OCI-LY1 (cell line): Measurements from ENCODE around the gene ANKS3.

Source experiments
- H2AFZ ChIP-seq: fragments of 200-600 bp; sonication (generic), shearing (Covaris generic); 2 replicates; pipeline ENCODE4 v1.6.0; 2014; ENCODE audit warnings: antibody characterized with exemption, mild to moderate bottlenecking, low read length
- H3F3A ChIP-seq: fragments of 200-600 bp; sonication (generic), shearing (Covaris generic); 2 replicates; pipeline ENCODE4 v1.6.0; 2014; ENCODE audit warnings: mild to moderate bottlenecking, antibody characterized with exemption, low read length, moderate library complexity; ENCODE audit not compliant: insufficient read depth
- H3K27ac ChIP-seq: fragments of 200-600 bp; sonication (generic); 2 replicates; pipeline ENCODE4 v1.5.1; 2014; ENCODE audit warnings: low read length, mixed run types, mild to moderate bottlenecking, low read depth; ENCODE audit not compliant: poor library complexity, severe bottlenecking
- H3K27me3 ChIP-seq: fragments of 200-600 bp; sonication (generic); 2 replicates; pipeline ENCODE4 v1.6.0; 2014; ENCODE audit warnings: antibody characterized with exemption, mild to moderate bottlenecking, low read length, moderate library complexity; ENCODE audit not compliant: insufficient read depth
- H3K36me3 ChIP-seq: fragments of 200-600 bp; sonication (generic); 2 replicates; pipeline ENCODE4 v1.6.1; 2014; ENCODE audit warnings: mild to moderate bottlenecking, antibody characterized with exemption, low read length, moderate library complexity, mixed read lengths; ENCODE audit not compliant: insufficient read depth
- H3K4me1 ChIP-seq: fragments of 200-600 bp; sonication (generic); 2 replicates; pipeline ENCODE4 v1.5.1; 2014; ENCODE audit warnings: mild to moderate bottlenecking, low read length, moderate library complexity; ENCODE audit not compliant: insufficient read depth, severe bottlenecking
- H3K4me2 ChIP-seq: fragments of 200-600 bp; sonication (generic), shearing (Covaris generic); 2 replicates; pipeline ENCODE4 v1.6.1; 2014; ENCODE audit warnings: low read length
- H3K4me3 ChIP-seq: fragments of 200-600 bp; sonication (generic); 2 replicates; pipeline ENCODE4 v1.5.1; 2014; ENCODE audit warnings: low read length, low read depth, mild to moderate bottlenecking, mixed read lengths; ENCODE audit not compliant: poor library complexity, severe bottlenecking
- H3K79me2 ChIP-seq: fragments of 200-600 bp; shearing (Covaris generic); 2 replicates; pipeline ENCODE4 v1.6.1; 2016; ENCODE audit warnings: mixed run types, low read length, mixed read lengths; ENCODE audit not compliant: insufficient read depth
- H3K9ac ChIP-seq: fragments of 200-600 bp; sonication (generic), shearing (Covaris generic); 2 replicates; pipeline ENCODE4 v1.6.1; 2014; ENCODE audit warnings: mild to moderate bottlenecking, low read length, mixed read lengths
- H3K9me2 ChIP-seq: fragments of 200-600 bp; sonication (generic), shearing (Covaris generic); 2 replicates; pipeline ENCODE4 v1.6.1; 2014; ENCODE audit warnings: low read depth, mild to moderate bottlenecking, low read length, mixed read lengths
- H3K9me3 ChIP-seq: fragments of 200-600 bp; shearing (Covaris generic); 2 replicates; pipeline ENCODE4 v1.6.1; 2014; ENCODE audit warnings: low read length, mixed read lengths
- H4K20me1 ChIP-seq: fragments of 200-600 bp; sonication (generic), shearing (Covaris generic); 2 replicates; pipeline ENCODE4 v1.6.0; 2016; ENCODE audit warnings: mild to moderate bottlenecking, low read length; ENCODE audit not compliant: insufficient read depth
- CTCF ChIP-seq: fragments of 200-600 bp; sonication (generic), shearing (Covaris generic); IDR thresholded peaks from 2 replicates; pipeline ENCODE4 v1.5.1; 2017; ENCODE audit warnings: mild to moderate bottlenecking, antibody characterized with exemption, low read length, moderate library complexity, mixed read lengths
- EZH2 ChIP-seq: fragments of 200-600 bp; sonication (generic), shearing (Covaris generic); IDR thresholded peaks from 2 replicates; pipeline ENCODE4 v1.8.0; 2017; ENCODE audit warnings: borderline replicate concordance, mixed run types, mild to moderate bottlenecking, antibody characterized with exemption, low read length, moderate library complexity, mixed read lengths

ANKS3 gene

GRCh38 chr16:4754865-4755264, 20.8 kb upstream of the ANKS3 start:
- TF ChIP-seq EZH2 (no peak), CTCF (no peak)

GRCh38 chr16:4753227-4753626, 19.2 kb upstream of the ANKS3 start:
- H4K20me1 ChIP-seq = no peaks in the 10 kb centered on the region

More at GRCh38 chr16:4754865-4755264, 20.8 kb upstream of the ANKS3 start:
- Histone ChIP-seq H3K79me2 (no peaks in the 10 kb centered on the region), H3K4me1 (no peaks in the 10 kb centered on the region), H3K9ac (no peak overlapping the region), H3K9me2 (no peaks in the 10 kb centered on the region), H3K9me3 (no peaks in the 10 kb centered on the region), H2AFZ (no peak overlapping the region), H4K20me1 (no peaks in the 10 kb centered on the region), H3K36me3 (peaks cover 78% of the 10 kb centered on the region), H3K4me3 (no peak overlapping the region), H3F3A (no peaks in the 10 kb centered on the region), H3K27ac (no peak overlapping the region), H3K4me2 (no peak overlapping the region), H3K27me3 (no peaks in the 10 kb centered on the region)

GRCh38 chr16:4752351-4753100, 18.5 kb upstream of the ANKS3 start:
- no peak overlapping the region for H2AFZ ChIP-seq
- H3K9me3 ChIP-seq = no peaks in the 10 kb centered on the region
- H3K79me2 ChIP-seq = no peaks in the 10 kb centered on the region
- H3K27me3 ChIP-seq = no peaks in the 10 kb centered on the region
- no peak overlapping the region for H3K4me2 ChIP-seq
- no peak overlapping the region for H3K27ac ChIP-seq
- no peaks in the 10 kb centered on the region for H3K9me2 ChIP-seq
- H3K36me3 ChIP-seq = peaks cover 68% of the 10 kb centered on the region
- H3F3A ChIP-seq = no peaks in the 10 kb centered on the region
- no peaks in the 10 kb centered on the region for H4K20me1 ChIP-seq
- peaks cover 7% of the 10 kb centered on the region for H3K4me1 ChIP-seq
- H3K9ac ChIP-seq = no peak overlapping the region
- no peak for TF ChIP-seq CTCF
- no peak for TF ChIP-seq EZH2
- H3K4me3 ChIP-seq = no peak overlapping the region

More at GRCh38 chr16:4753227-4753626, 19.2 kb upstream of the ANKS3 start:
- no peaks in the 10 kb centered on the region for H3K9me3 ChIP-seq
- H3K4me1 ChIP-seq = peaks cover 3% of the 10 kb centered on the region
- no peaks in the 10 kb centered on the region for H3K79me2 ChIP-seq
- H3K4me3 ChIP-seq = no peak overlapping the region
- H2AFZ ChIP-seq = no peak overlapping the region
- no peaks in the 10 kb centered on the region for H3K27me3 ChIP-seq
- H3K4me2 ChIP-seq = no peak overlapping the region
- H3K36me3 ChIP-seq = peaks cover 71% of the 10 kb centered on the region
- TF ChIP-seq CTCF = no peak
- no peak for TF ChIP-seq EZH2
- H3K27ac ChIP-seq = no peak overlapping the region
- no peak overlapping the region for H3K9ac ChIP-seq
- H3F3A ChIP-seq = no peaks in the 10 kb centered on the region
- no peaks in the 10 kb centered on the region for H3K9me2 ChIP-seq
